ENCODE data around the gene PRSS50. TPM values are rescaled to one million over a fixed set of nuclear protein-coding genes. Genes with fewer than 3 reads are reported as not detected.
A peak's percentile ranks its signal among the peaks of the same experiment; 100 is the strongest.

PRSS50 gene
- total RNA-seq, 1 donor from 2014 or later, result not detected

DNA sequence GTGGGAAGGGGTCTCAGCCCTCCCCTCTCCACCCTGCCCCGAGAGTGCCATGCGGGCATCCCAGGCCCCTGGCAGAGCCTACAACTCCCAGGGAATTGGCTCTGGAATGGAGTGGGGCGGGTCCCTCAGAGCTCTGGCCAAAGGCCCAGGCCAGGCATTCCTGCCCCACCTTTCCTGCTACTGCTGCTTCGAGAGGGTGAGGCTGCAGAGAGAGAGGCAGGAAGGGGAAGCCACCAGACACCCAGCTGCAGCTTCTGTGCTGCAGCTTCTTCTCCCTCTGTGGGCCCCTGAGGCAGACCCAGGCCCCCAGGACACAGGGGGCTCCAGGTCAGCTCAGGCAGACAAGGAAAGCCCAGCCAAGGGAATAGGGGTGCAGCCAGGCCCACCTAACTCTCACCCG lies 26.9 kb downstream of the PRSS50 start:
- DNase-seq (ENCODE audit: low read depth), result peak; percentile 57
- H3K36me3 ChIP-seq (ENCODE audit: control insufficient read depth, insufficient read depth, low read length), result peaks cover 43% of the 10 kb centered on the region
- no peaks in the 10 kb centered on the region for H3K27me3 ChIP-seq (ENCODE audit: control insufficient read depth, insufficient read depth, low read length)
- FAIRE-seq, result no peak
- H3K4me3 ChIP-seq (ENCODE audit: low read depth, low read length), result peak overlapping the region; percentile 5
- TF ChIP-seq, protein P1, sequence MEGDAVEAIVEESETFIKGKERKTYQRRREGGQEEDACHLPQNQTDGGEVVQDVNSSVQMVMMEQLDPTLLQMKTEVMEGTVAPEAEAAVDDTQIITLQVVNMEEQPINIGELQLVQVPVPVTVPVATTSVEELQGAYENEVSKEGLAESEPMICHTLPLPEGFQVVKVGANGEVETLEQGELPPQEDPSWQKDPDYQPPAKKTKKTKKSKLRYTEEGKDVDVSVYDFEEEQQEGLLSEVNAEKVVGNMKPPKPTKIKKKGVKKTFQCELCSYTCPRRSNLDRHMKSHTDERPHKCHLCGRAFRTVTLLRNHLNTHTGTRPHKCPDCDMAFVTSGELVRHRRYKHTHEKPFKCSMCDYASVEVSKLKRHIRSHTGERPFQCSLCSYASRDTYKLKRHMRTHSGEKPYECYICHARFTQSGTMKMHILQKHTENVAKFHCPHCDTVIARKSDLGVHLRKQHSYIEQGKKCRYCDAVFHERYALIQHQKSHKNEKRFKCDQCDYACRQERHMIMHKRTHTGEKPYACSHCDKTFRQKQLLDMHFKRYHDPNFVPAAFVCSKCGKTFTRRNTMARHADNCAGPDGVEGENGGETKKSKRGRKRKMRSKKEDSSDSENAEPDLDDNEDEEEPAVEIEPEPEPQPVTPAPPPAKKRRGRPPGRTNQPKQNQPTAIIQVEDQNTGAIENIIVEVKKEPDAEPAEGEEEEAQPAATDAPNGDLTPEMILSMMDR (IDR thresholded peaks at IDR 0.05; ENCODE audit: insufficient read depth, low read length, severe bottlenecking), result no peak

DNA sequence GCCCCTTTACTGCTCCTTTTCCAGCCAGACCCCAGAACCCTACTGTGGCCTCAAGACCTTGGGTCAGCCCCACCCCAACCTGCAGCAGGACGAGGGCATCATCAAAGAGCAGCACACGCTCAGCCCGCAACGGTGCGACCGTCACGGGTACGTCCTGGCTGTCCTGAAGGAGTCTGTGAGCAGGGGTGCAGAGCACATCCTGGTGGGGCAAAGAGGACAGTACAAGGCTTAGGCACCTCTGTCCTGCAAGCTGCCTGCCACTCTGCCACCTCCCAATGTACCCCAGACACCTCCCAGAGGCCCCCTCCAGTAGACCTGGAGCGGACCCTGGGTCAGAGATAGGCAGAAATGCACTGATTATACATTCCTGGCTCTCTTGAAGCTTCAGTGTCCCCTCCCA lies 32.2 kb downstream of the PRSS50 start:
- Histone ChIP-seq H3K4me3 (ENCODE audit: low read depth, low read length) (no peak overlapping the region), H3K36me3 (ENCODE audit: control insufficient read depth, insufficient read depth, low read length) (peaks cover 86% of the 10 kb centered on the region), H3K27me3 (ENCODE audit: control insufficient read depth, insufficient read depth, low read length) (no peaks in the 10 kb centered on the region)
- FAIRE-seq, result no peak
- TF ChIP-seq, protein P1 (IDR thresholded peaks at IDR 0.05; ENCODE audit: insufficient read depth, low read length, severe bottlenecking), result no peak
- no peak for DNase-seq (ENCODE audit: low read depth)

DNA sequence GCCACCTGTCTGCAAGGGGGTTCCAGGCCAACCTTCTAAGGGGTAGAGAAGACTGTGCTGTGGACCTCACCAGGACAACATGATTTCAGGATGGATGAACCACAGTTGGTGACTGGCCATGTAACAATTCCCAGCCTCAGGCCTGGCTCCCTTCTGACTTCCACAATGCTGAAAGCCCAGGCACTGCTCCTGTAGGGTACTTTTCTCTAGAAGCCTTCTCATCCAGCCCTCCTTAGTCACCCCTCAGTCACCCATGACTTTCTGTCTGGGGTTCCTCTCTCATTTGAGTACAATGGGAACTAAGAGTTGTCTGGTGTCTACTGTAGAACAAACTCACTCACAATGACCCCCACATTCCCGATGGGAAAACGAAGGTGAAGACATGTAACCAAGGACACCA lies 32.8 kb downstream of the PRSS50 start:
- TF ChIP-seq, protein P1 (IDR thresholded peaks at IDR 0.05; ENCODE audit: insufficient read depth, low read length, severe bottlenecking), result no peak
- FAIRE-seq (no peak), DNase-seq (ENCODE audit: low read depth) (no peak)
- no peaks in the 10 kb centered on the region for H3K27me3 ChIP-seq (ENCODE audit: control insufficient read depth, insufficient read depth, low read length)
- H3K4me3 ChIP-seq (ENCODE audit: low read depth, low read length), result no peak overlapping the region
- peaks cover 89% of the 10 kb centered on the region for H3K36me3 ChIP-seq (ENCODE audit: control insufficient read depth, insufficient read depth, low read length)

DNA sequence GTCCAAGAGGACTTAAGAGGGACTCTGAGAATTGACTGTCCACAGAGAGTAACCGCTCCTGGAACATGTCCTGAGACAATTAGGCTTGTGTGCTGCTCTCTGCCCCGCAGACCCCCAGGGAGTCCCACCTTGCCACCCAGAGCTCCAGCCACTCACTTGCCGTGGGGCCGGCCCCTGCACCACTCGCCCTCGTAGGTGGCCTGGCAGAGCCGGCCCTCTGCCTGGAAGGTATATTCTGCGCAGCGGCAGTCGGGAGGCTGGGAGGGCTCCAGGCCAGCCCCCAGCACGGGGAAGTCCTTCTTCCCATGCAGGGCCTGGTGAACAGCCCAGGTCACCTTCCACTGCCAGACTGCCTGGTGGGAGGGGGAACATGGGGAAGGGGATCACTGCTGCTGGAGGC lies 34.7 kb downstream of the PRSS50 start:
- no peak for FAIRE-seq
- peaks cover 90% of the 10 kb centered on the region for H3K36me3 ChIP-seq (ENCODE audit: control insufficient read depth, insufficient read depth, low read length)
- TF ChIP-seq, protein P1 (IDR thresholded peaks at IDR 0.05; ENCODE audit: insufficient read depth, low read length, severe bottlenecking), result no peak

DNA sequence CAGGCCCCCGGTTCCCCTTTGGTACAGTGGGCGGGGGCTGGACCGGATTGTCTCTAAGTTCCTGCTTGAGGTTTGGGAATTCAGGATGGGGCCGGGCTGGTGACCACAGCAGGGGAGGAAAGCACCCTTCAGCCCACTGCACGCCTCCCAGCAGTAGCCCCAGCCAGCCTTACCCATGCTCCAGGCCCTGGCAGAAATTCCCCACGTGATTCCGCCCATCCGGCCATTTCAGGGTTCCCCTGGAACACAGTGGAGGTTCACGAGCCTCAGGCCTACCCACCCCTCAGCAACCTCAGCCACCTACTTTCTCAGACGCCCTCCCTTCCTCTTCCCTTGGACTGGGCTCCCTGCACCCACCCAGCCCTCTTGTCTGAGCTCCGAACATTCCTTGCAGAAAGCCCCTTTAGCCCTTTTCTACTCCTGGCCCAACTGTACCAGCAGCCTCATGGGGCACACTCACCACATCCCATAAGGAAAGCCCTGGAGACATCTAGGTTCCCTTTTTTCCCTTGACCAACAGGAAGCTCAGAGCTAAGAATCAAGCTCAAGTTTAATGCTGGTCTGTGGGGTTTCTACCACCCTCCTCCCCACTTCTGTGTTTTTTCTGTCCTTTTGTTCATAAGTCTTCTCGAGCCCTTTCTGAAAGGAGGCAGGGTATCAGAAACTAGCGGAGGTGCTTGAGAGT lies 35.7 kb downstream of the PRSS50 start:
- FAIRE-seq, result no peak
- no peak for DNase-seq (ENCODE audit: low read depth)
- TF ChIP-seq, protein P1 (IDR thresholded peaks at IDR 0.05; ENCODE audit: insufficient read depth, low read length, severe bottlenecking), result no peak
- no peaks in the 10 kb centered on the region for H3K27me3 ChIP-seq (ENCODE audit: control insufficient read depth, insufficient read depth, low read length)
- H3K36me3 ChIP-seq (ENCODE audit: control insufficient read depth, insufficient read depth, low read length), result peaks cover 88% of the 10 kb centered on the region
- no peak overlapping the region for H3K4me3 ChIP-seq (ENCODE audit: low read depth, low read length)

More for the DNA sequence above, 34.7 kb downstream of the PRSS50 start:
- DNase-seq (ENCODE audit: low read depth), result no peak
- Histone ChIP-seq H3K27me3 (ENCODE audit: control insufficient read depth, insufficient read depth, low read length) (no peaks in the 10 kb centered on the region), H3K4me3 (ENCODE audit: low read depth, low read length) (no peak overlapping the region)

DNA sequence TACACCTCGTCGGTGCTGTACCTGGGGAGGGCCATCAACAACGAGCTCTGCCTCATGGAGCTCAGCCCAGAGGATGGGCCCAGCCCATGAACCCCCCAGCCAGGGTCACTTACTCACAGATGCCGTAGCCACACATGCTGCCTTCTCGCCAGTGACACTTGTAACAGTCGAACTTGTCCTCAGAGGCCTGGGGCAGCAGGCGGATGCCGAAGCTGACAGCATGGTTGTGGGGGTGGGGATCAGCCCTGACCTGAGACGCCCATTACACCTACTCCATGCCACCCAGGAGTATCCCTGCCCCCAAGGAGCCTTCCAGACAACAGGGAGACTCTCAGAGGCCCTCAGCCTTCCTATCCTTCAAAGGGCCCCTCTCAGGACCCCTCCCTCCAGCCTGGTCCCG lies 36.3 kb downstream of the PRSS50 start:
- TF ChIP-seq, protein P1 (IDR thresholded peaks at IDR 0.05; ENCODE audit: insufficient read depth, low read length, severe bottlenecking), result no peak
- Histone ChIP-seq H3K4me3 (ENCODE audit: low read depth, low read length) (no peak overlapping the region), H3K27me3 (ENCODE audit: control insufficient read depth, insufficient read depth, low read length) (no peaks in the 10 kb centered on the region), H3K36me3 (ENCODE audit: control insufficient read depth, insufficient read depth, low read length) (peaks cover 88% of the 10 kb centered on the region)
- DNase-seq (ENCODE audit: low read depth) (no peak), FAIRE-seq (peak; percentile 89)
